Liver (tissue), 3 donors: ENCODE measurements around the gene SNCAIP.

Experiments used
- HNF4A ChIP-seq, 2 donors: conservative IDR thresholded peaks; 2 replicates each; pipeline ENCODE4 v1.6.1; 2016; ENCODE audit warnings: antibody characterized with exemption in 2 of 2, mild to moderate bottlenecking in 2 of 2
- RAD21 ChIP-seq, 2 donors: IDR thresholded peaks; 2 replicates each; pipeline ENCODE4 v1.6.1; 2016; ENCODE audit warnings: antibody characterized with exemption in 2 of 2, mild to moderate bottlenecking in 2 of 2
- YY1 ChIP-seq: IDR thresholded peaks from 2 replicates; pipeline ENCODE4 v1.6.1; 2016; ENCODE audit warnings: antibody characterized with exemption, mild to moderate bottlenecking
- ZBTB33 ChIP-seq: IDR thresholded peaks from 2 replicates; pipeline ENCODE4 v1.6.1; 2016; ENCODE audit warnings: antibody characterized with exemption
- TF ChIP-seq, protein P1 (sequence below): fragments of 150-350 bp; IDR thresholded peaks from 2 replicates; pipeline ENCODE4 v1.5.1; 2017; ENCODE audit warnings: improper control_type of control experiment, low read depth, low read length; ENCODE audit not compliant: missing input control
- donor health status: healthy.
- donor health status: healthy.

- TF ChIP-seq, protein P1, sequence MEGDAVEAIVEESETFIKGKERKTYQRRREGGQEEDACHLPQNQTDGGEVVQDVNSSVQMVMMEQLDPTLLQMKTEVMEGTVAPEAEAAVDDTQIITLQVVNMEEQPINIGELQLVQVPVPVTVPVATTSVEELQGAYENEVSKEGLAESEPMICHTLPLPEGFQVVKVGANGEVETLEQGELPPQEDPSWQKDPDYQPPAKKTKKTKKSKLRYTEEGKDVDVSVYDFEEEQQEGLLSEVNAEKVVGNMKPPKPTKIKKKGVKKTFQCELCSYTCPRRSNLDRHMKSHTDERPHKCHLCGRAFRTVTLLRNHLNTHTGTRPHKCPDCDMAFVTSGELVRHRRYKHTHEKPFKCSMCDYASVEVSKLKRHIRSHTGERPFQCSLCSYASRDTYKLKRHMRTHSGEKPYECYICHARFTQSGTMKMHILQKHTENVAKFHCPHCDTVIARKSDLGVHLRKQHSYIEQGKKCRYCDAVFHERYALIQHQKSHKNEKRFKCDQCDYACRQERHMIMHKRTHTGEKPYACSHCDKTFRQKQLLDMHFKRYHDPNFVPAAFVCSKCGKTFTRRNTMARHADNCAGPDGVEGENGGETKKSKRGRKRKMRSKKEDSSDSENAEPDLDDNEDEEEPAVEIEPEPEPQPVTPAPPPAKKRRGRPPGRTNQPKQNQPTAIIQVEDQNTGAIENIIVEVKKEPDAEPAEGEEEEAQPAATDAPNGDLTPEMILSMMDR: no peak
- TF ChIP-seq RAD21 (IDR thresholded peaks at IDR 0.05): no peak
- no peak for TF ChIP-seq YY1
- no peak for TF ChIP-seq ZBTB33
- TF ChIP-seq HNF4A (conservative IDR thresholded peaks at IDR 0.05): no peak
Observed at GRCh38 chr5:122454541-122454940, 142.5 kb downstream of the SNCAIP start.
